Measurements from ENCODE around the gene FARS2. TPM values are rescaled to one million over a fixed set of nuclear protein-coding genes. Genes with fewer than 3 reads are reported as not detected.

Gene FARS2
- total RNA-seq, 2 donors from 2014 or later, result 15.4 to 15.7 TPM

- DNase-seq, result no peak
- intact Hi-C loops (cut with DNase I, micrococcal nuclease), result no loop called here
- ATAC-seq, result no peak
These were observed 211.3 kb downstream of the FARS2 start for GRCh38 chr6:5472571-5472970.

GRCh38 chr6:5475779-5476178 lies 214.5 kb downstream of the FARS2 start:
- DNase-seq (no peak), ATAC-seq (no peak)
- intact Hi-C loops (cut with DNase I, micrococcal nuclease), result no loop called here

- intact Hi-C loops (cut with DNase I, micrococcal nuclease), result no loop called here
- DNase-seq (no peak), ATAC-seq (no peak)
These were observed 217.1 kb downstream of the FARS2 start for GRCh38 chr6:5478380-5478779.

GRCh38 chr6:5481033-5481432 lies 219.7 kb downstream of the FARS2 start:
- intact Hi-C loops (cut with DNase I, micrococcal nuclease), result no loop called here
- no peak for ATAC-seq
- no peak for DNase-seq

- intact Hi-C loops (cut with DNase I, micrococcal nuclease), result no loop called here
- ATAC-seq (no peak), DNase-seq (no peak)
These were observed 220.4 kb downstream of the FARS2 start for GRCh38 chr6:5481750-5482149.

GRCh38 chr6:5482619-5483018 lies 221.3 kb downstream of the FARS2 start:
- intact Hi-C loops (cut with DNase I, micrococcal nuclease), result no loop called here
- DNase-seq, result no peak
- ATAC-seq, result no peak

GRCh38 chr6:5484692-5485091 lies 223.4 kb downstream of the FARS2 start:
- ATAC-seq, result no peak
- DNase-seq, result no peak
- intact Hi-C loops (cut with DNase I, micrococcal nuclease), result no loop called here

GRCh38 chr6:5486214-5486613 lies 224.9 kb downstream of the FARS2 start:
- DNase-seq, result no peak
- ATAC-seq, result no peak
- intact Hi-C loops (cut with DNase I, micrococcal nuclease), result no loop called here

GRCh38 chr6:5490501-5491069 lies 229.3 kb downstream of the FARS2 start:
- DNase-seq, result no peak
- intact Hi-C loops (cut with DNase I, micrococcal nuclease), result no loop called here

GRCh38 chr6:5492356-5492755 lies 231.0 kb downstream of the FARS2 start:
- ATAC-seq (no peak), DNase-seq (no peak)
- intact Hi-C loops (cut with DNase I, micrococcal nuclease), result no loop called here

More at GRCh38 chr6:5490501-5491069, 229.3 kb downstream of the FARS2 start:
- ATAC-seq, result no peak

- DNase-seq (no peak), ATAC-seq (no peak)
- intact Hi-C loops (cut with DNase I, micrococcal nuclease), result no loop called here
These were observed 232.5 kb downstream of the FARS2 start for GRCh38 chr6:5493806-5494205.

GRCh38 chr6:5497896-5498578 lies 236.7 kb downstream of the FARS2 start:
- ATAC-seq (no peak), DNase-seq (no peak)
- intact Hi-C loops (cut with DNase I, micrococcal nuclease), result no loop called here

GRCh38 chr6:5498579-5498899 lies 237.2 kb downstream of the FARS2 start:
- ATAC-seq (no peak), DNase-seq (no peak)
- intact Hi-C loops (cut with DNase I, micrococcal nuclease), result no loop called here

GRCh38 chr6:5499644-5500306 lies 238.5 kb downstream of the FARS2 start:
- ATAC-seq, result no peak

GRCh38 chr6:5501837-5502236 lies 240.5 kb downstream of the FARS2 start:
- no peak for ATAC-seq
- intact Hi-C loops (cut with DNase I, micrococcal nuclease), result no loop called here
- no peak for DNase-seq

More at GRCh38 chr6:5499644-5500306, 238.5 kb downstream of the FARS2 start:
- intact Hi-C loops (cut with DNase I, micrococcal nuclease), result no loop called here
- DNase-seq, result no peak

- DNase-seq, result no peak
- no peak for ATAC-seq
- intact Hi-C loops (cut with DNase I, micrococcal nuclease), result no loop called here
These were observed 242.8 kb downstream of the FARS2 start for GRCh38 chr6:5504078-5504477.

- intact Hi-C loops (cut with DNase I, micrococcal nuclease), result no loop called here
- no peak for ATAC-seq
- no peak for DNase-seq
These were observed 244.8 kb downstream of the FARS2 start for GRCh38 chr6:5506149-5506548.

- DNase-seq (no peak), ATAC-seq (no peak)
- intact Hi-C loops (cut with DNase I, micrococcal nuclease), result no loop called here
These were observed 245.3 kb downstream of the FARS2 start for GRCh38 chr6:5506597-5506996.

GRCh38 chr6:5507131-5507681 lies 245.9 kb downstream of the FARS2 start:
- no peak for DNase-seq
- intact Hi-C loops (cut with DNase I, micrococcal nuclease), result no loop called here
- no peak for ATAC-seq

- DNase-seq (no peak), ATAC-seq (no peak)
- intact Hi-C loops (cut with DNase I, micrococcal nuclease), result no loop called here
These were observed 247.8 kb downstream of the FARS2 start for GRCh38 chr6:5509106-5509505.
